ENCODE data around the gene CST6.
A peak's percentile ranks its signal among the peaks of the same experiment; 100 is the strongest.

CST6 gene

GRCh38 chr11:66044757-66045156, 32.9 kb downstream of the CST6 start:
- no peak for TF ChIP-seq ZNF565 (CRISPR knock-in tag; conservative IDR thresholded peaks at IDR 0.05; ENCODE audit: low read depth)
- no peak for TF ChIP-seq TCF4 (CRISPR knock-in tag; IDR thresholded peaks at IDR 0.05; ENCODE audit: borderline replicate concordance)
- ATAC-seq: no peak

GRCh38 chr11:66045177-66045639, 33.4 kb downstream of the CST6 start:
- ATAC-seq: peak; percentile 84
- no peak for TF ChIP-seq RARB (CRISPR knock-in tag; IDR thresholded peaks at IDR 0.05)
- TF ChIP-seq ZNF565 (CRISPR knock-in tag; conservative IDR thresholded peaks at IDR 0.05; ENCODE audit: low read depth): no peak
- TF ChIP-seq ZFP3 (CRISPR knock-in tag; IDR thresholded peaks at IDR 0.05): no peak
- TF ChIP-seq TCF4 (CRISPR knock-in tag; IDR thresholded peaks at IDR 0.05; ENCODE audit: borderline replicate concordance): no peak
- TF ChIP-seq POU6F1 (CRISPR knock-in tag; IDR thresholded peaks at IDR 0.05; ENCODE audit: borderline replicate concordance, low read depth): no peak
- TF ChIP-seq PATZ1 (CRISPR knock-in tag; IDR thresholded peaks at IDR 0.05; ENCODE audit: borderline replicate concordance): no peak
- no peak for TF ChIP-seq OSR1 (CRISPR knock-in tag; IDR thresholded peaks at IDR 0.05)
- TF ChIP-seq TOX (CRISPR knock-in tag; IDR thresholded peaks at IDR 0.05; ENCODE audit: borderline replicate concordance): no peak
- TF ChIP-seq CSDC2 (CRISPR knock-in tag; IDR thresholded peaks at IDR 0.05): no peak
- no peak for TF ChIP-seq ZNF70 (CRISPR knock-in tag; IDR thresholded peaks at IDR 0.05)
- no peak for TF ChIP-seq CREB5 (CRISPR knock-in tag; IDR thresholded peaks at IDR 0.05; ENCODE audit: low read depth)
- no peak for TF ChIP-seq ISL1 (CRISPR knock-in tag; IDR thresholded peaks at IDR 0.05)
- no peak for TF ChIP-seq ZFP30 (CRISPR knock-in tag; IDR thresholded peaks at IDR 0.05)

- TF ChIP-seq CSDC2 (CRISPR knock-in tag; IDR thresholded peaks at IDR 0.05) (no peak), ZC3H10 (CRISPR knock-in tag; IDR thresholded peaks at IDR 0.05) (no peak), ISL1 (CRISPR knock-in tag; IDR thresholded peaks at IDR 0.05) (no peak), ZFP30 (CRISPR knock-in tag; IDR thresholded peaks at IDR 0.05) (no peak)
- no peak for ATAC-seq
Observed at GRCh38 chr11:66046901-66047300, 35.1 kb downstream of the CST6 start.

- ATAC-seq: no peak
- TF ChIP-seq CSRNP3 (CRISPR knock-in tag; IDR thresholded peaks at IDR 0.05): no peak
- no peak for TF ChIP-seq RARB (CRISPR knock-in tag; IDR thresholded peaks at IDR 0.05)
- TF ChIP-seq TSHZ2 (CRISPR knock-in tag; IDR thresholded peaks at IDR 0.05): no peak
- TF ChIP-seq ESRRG (CRISPR knock-in tag; IDR thresholded peaks at IDR 0.05): no peak
- TF ChIP-seq PATZ1 (CRISPR knock-in tag; IDR thresholded peaks at IDR 0.05; ENCODE audit: borderline replicate concordance): no peak
- no peak for TF ChIP-seq POU6F1 (CRISPR knock-in tag; IDR thresholded peaks at IDR 0.05; ENCODE audit: borderline replicate concordance, low read depth)
- TF ChIP-seq OSR1 (CRISPR knock-in tag; IDR thresholded peaks at IDR 0.05): no peak
- TF ChIP-seq ZFP30 (CRISPR knock-in tag; IDR thresholded peaks at IDR 0.05): no peak
- TF ChIP-seq CREB5 (CRISPR knock-in tag; IDR thresholded peaks at IDR 0.05; ENCODE audit: low read depth): no peak
- TF ChIP-seq GLIS3 (CRISPR knock-in tag; IDR thresholded peaks at IDR 0.05): no peak
- no peak for TF ChIP-seq BACH2 (CRISPR knock-in tag; IDR thresholded peaks at IDR 0.05; ENCODE audit: borderline replicate concordance)
- TF ChIP-seq ZNF70 (CRISPR knock-in tag; IDR thresholded peaks at IDR 0.05): no peak
- TF ChIP-seq CSDC2 (CRISPR knock-in tag; IDR thresholded peaks at IDR 0.05): no peak
- TF ChIP-seq ZFP3 (CRISPR knock-in tag; IDR thresholded peaks at IDR 0.05): no peak
Observed at GRCh38 chr11:66047541-66048365, 35.9 kb downstream of the CST6 start.
